Stimulated activated memory B cell treated with anti-CD40 and anti-IgM and Interleukin-4, amounts not matched to agents 10 μg/mL and 1 μg/mL and 100 μg/mL, for 72 hours (primary cell): Measurements from ENCODE around the gene CCNG2.

ENCODE experiments used
- ATAC-seq: fragments of 150-1000 bp; cut with Tn5 transposase; 2 replicates; pipeline ENCODE4 v1.10.0; 2021
- H3K27ac Mint-ChIP-seq: one replicate; pipeline ENCODE4 v1.8.0; 2022; ENCODE audit warnings: mild to moderate bottlenecking, mixed read lengths
- H3K27me3 Mint-ChIP-seq: one replicate; pipeline ENCODE4 v1.8.0; 2022; ENCODE audit warnings: mixed read lengths
- H3K36me3 Mint-ChIP-seq: one replicate; pipeline ENCODE4 v1.8.0; 2022; ENCODE audit warnings: mixed read lengths
- H3K4me1 Mint-ChIP-seq: one replicate; pipeline ENCODE4 v1.8.0; 2022; ENCODE audit warnings: mixed read lengths
- H3K4me3 Mint-ChIP-seq: one replicate; pipeline ENCODE4 v1.8.0; 2022; ENCODE audit warnings: mild to moderate bottlenecking, moderate library complexity, mixed read lengths
- H3K9me3 Mint-ChIP-seq: one replicate; pipeline ENCODE4 v1.8.0; 2022; ENCODE audit warnings: mixed read lengths

The CCNG2 gene

GRCh38 chr4:77155631-77156452, 1.2 kb upstream of the CCNG2 start:
- peaks cover 6% of the 10 kb centered on the region for H3K36me3 Mint-ChIP-seq
- H3K27me3 Mint-ChIP-seq: no peaks in the 10 kb centered on the region
- peaks cover 56% of the 10 kb centered on the region for H3K4me1 Mint-ChIP-seq
- no peak for ATAC-seq
- peak overlapping the region; percentile 100 for H3K27ac Mint-ChIP-seq
- H3K4me3 Mint-ChIP-seq: peak overlapping the region; percentile 99
- H3K9me3 Mint-ChIP-seq: no peaks in the 10 kb centered on the region

GRCh38 chr4:77156533-77156911, 485 bp upstream of the CCNG2 start:
- H3K27ac Mint-ChIP-seq: peak overlapping the region; percentile 100
- H3K4me1 Mint-ChIP-seq: peaks cover 51% of the 10 kb centered on the region
- H3K27me3 Mint-ChIP-seq: no peaks in the 10 kb centered on the region
- ATAC-seq: peak; percentile 94
- no peaks in the 10 kb centered on the region for H3K9me3 Mint-ChIP-seq
- H3K36me3 Mint-ChIP-seq: peaks cover 6% of the 10 kb centered on the region
- H3K4me3 Mint-ChIP-seq: peak overlapping the region; percentile 99

- no peaks in the 10 kb centered on the region for H3K27me3 Mint-ChIP-seq
- no peaks in the 10 kb centered on the region for H3K9me3 Mint-ChIP-seq
- H3K36me3 Mint-ChIP-seq: peaks cover 20% of the 10 kb centered on the region
- peak; percentile 75 for ATAC-seq
- H3K4me1 Mint-ChIP-seq: peaks cover 54% of the 10 kb centered on the region
- peak overlapping the region; percentile 99 for H3K4me3 Mint-ChIP-seq
- H3K27ac Mint-ChIP-seq: peak overlapping the region; percentile 100
Measured at GRCh38 chr4:77157859-77158486, 966 bp downstream of the CCNG2 start.

GRCh38 chr4:77158487-77158861, 1.5 kb downstream of the CCNG2 start:
- no peak for ATAC-seq
- H3K9me3 Mint-ChIP-seq: no peaks in the 10 kb centered on the region
- peak overlapping the region; percentile 100 for H3K27ac Mint-ChIP-seq
- peaks cover 25% of the 10 kb centered on the region for H3K36me3 Mint-ChIP-seq
- peak overlapping the region; percentile 99 for H3K4me3 Mint-ChIP-seq
- no peaks in the 10 kb centered on the region for H3K27me3 Mint-ChIP-seq
- peaks cover 54% of the 10 kb centered on the region for H3K4me1 Mint-ChIP-seq

- H3K9me3 Mint-ChIP-seq: no peaks in the 10 kb centered on the region
- peaks cover 58% of the 10 kb centered on the region for H3K4me1 Mint-ChIP-seq
- H3K4me3 Mint-ChIP-seq: peak overlapping the region; percentile 99
- no peak overlapping the region for H3K27ac Mint-ChIP-seq
- H3K27me3 Mint-ChIP-seq: no peaks in the 10 kb centered on the region
- ATAC-seq: no peak
- H3K36me3 Mint-ChIP-seq: peaks cover 39% of the 10 kb centered on the region
Measured at GRCh38 chr4:77159806-77160205, 2.8 kb downstream of the CCNG2 start.

GRCh38 chr4:77163641-77164040, 6.6 kb downstream of the CCNG2 start:
- Mint-ChIP-seq H3K36me3 (peaks cover 62% of the 10 kb centered on the region), H3K4me1 (peaks cover 57% of the 10 kb centered on the region), H3K9me3 (no peaks in the 10 kb centered on the region), H3K27me3 (no peaks in the 10 kb centered on the region), H3K4me3 (no peak overlapping the region), H3K27ac (peak overlapping the region; percentile 77)
- no peak for ATAC-seq

GRCh38 chr4:77167173-77167572, 10.2 kb downstream of the CCNG2 start:
- no peak overlapping the region for H3K27ac Mint-ChIP-seq
- H3K4me3 Mint-ChIP-seq: no peak overlapping the region
- H3K9me3 Mint-ChIP-seq: no peaks in the 10 kb centered on the region
- ATAC-seq: no peak
- peaks cover 79% of the 10 kb centered on the region for H3K36me3 Mint-ChIP-seq
- no peaks in the 10 kb centered on the region for H3K27me3 Mint-ChIP-seq
- peaks cover 54% of the 10 kb centered on the region for H3K4me1 Mint-ChIP-seq

GRCh38 chr4:77167866-77168265, 10.9 kb downstream of the CCNG2 start:
- peaks cover 48% of the 10 kb centered on the region for H3K4me1 Mint-ChIP-seq
- H3K27me3 Mint-ChIP-seq: no peaks in the 10 kb centered on the region
- ATAC-seq: no peak
- peaks cover 72% of the 10 kb centered on the region for H3K36me3 Mint-ChIP-seq
- H3K4me3 Mint-ChIP-seq: no peak overlapping the region
- no peaks in the 10 kb centered on the region for H3K9me3 Mint-ChIP-seq
- peak overlapping the region; percentile 2 for H3K27ac Mint-ChIP-seq

GRCh38 chr4:77169481-77169880, 12.5 kb downstream of the CCNG2 start:
- H3K36me3 Mint-ChIP-seq: peaks cover 61% of the 10 kb centered on the region
- no peaks in the 10 kb centered on the region for H3K27me3 Mint-ChIP-seq
- peaks cover 32% of the 10 kb centered on the region for H3K4me1 Mint-ChIP-seq
- no peaks in the 10 kb centered on the region for H3K9me3 Mint-ChIP-seq
- no peak for ATAC-seq
- no peak overlapping the region for H3K4me3 Mint-ChIP-seq
- peak overlapping the region; percentile 2 for H3K27ac Mint-ChIP-seq

- Mint-ChIP-seq H3K4me3 (no peak overlapping the region), H3K27ac (peak overlapping the region; percentile 2), H3K4me1 (peaks cover 21% of the 10 kb centered on the region), H3K9me3 (no peaks in the 10 kb centered on the region), H3K36me3 (peaks cover 48% of the 10 kb centered on the region), H3K27me3 (no peaks in the 10 kb centered on the region)
- ATAC-seq: no peak
Measured at GRCh38 chr4:77170926-77171325, 13.9 kb downstream of the CCNG2 start.

- no peaks in the 10 kb centered on the region for H3K9me3 Mint-ChIP-seq
- H3K4me1 Mint-ChIP-seq: peaks cover 18% of the 10 kb centered on the region
- H3K27me3 Mint-ChIP-seq: no peaks in the 10 kb centered on the region
- H3K4me3 Mint-ChIP-seq: no peak overlapping the region
- no peak overlapping the region for H3K27ac Mint-ChIP-seq
- no peak for ATAC-seq
- H3K36me3 Mint-ChIP-seq: peaks cover 42% of the 10 kb centered on the region
Measured at GRCh38 chr4:77172336-77172735, 15.3 kb downstream of the CCNG2 start.

GRCh38 chr4:77174426-77174825, 17.4 kb downstream of the CCNG2 start:
- Mint-ChIP-seq H3K4me1 (peaks cover 5% of the 10 kb centered on the region), H3K27ac (peak overlapping the region; percentile 67), H3K9me3 (no peaks in the 10 kb centered on the region), H3K36me3 (peaks cover 21% of the 10 kb centered on the region), H3K4me3 (no peak overlapping the region), H3K27me3 (no peaks in the 10 kb centered on the region)
- no peak for ATAC-seq

- Mint-ChIP-seq H3K4me3 (no peak overlapping the region), H3K9me3 (no peaks in the 10 kb centered on the region), H3K4me1 (peaks cover 5% of the 10 kb centered on the region), H3K27ac (peak overlapping the region; percentile 6), H3K27me3 (no peaks in the 10 kb centered on the region), H3K36me3 (peaks cover 13% of the 10 kb centered on the region)
- ATAC-seq: no peak
Measured at GRCh38 chr4:77175201-77175611, 18.2 kb downstream of the CCNG2 start.

GRCh38 chr4:77176640-77177039, 19.6 kb downstream of the CCNG2 start:
- Mint-ChIP-seq H3K27me3 (no peaks in the 10 kb centered on the region), H3K27ac (no peak overlapping the region), H3K4me3 (no peak overlapping the region), H3K9me3 (no peaks in the 10 kb centered on the region), H3K36me3 (peaks cover 5% of the 10 kb centered on the region), H3K4me1 (no peaks in the 10 kb centered on the region)
- no peak for ATAC-seq

- Mint-ChIP-seq H3K9me3 (no peaks in the 10 kb centered on the region), H3K4me1 (no peaks in the 10 kb centered on the region), H3K27me3 (no peaks in the 10 kb centered on the region), H3K4me3 (no peak overlapping the region), H3K36me3 (peaks cover 5% of the 10 kb centered on the region), H3K27ac (no peak overlapping the region)
- peak; percentile 53 for ATAC-seq
Measured at GRCh38 chr4:77177199-77177598, 20.2 kb downstream of the CCNG2 start.

GRCh38 chr4:77178560-77178959, 21.6 kb downstream of the CCNG2 start:
- Mint-ChIP-seq H3K4me3 (no peak overlapping the region), H3K9me3 (no peaks in the 10 kb centered on the region), H3K4me1 (no peaks in the 10 kb centered on the region), H3K27ac (peak overlapping the region; percentile 33), H3K27me3 (no peaks in the 10 kb centered on the region), H3K36me3 (no peaks in the 10 kb centered on the region)
- no peak for ATAC-seq
